Measurements from ENCODE around the gene CTNS. TPM values are rescaled to one million over a fixed set of nuclear protein-coding genes. Genes with fewer than 3 reads are reported as not detected.

Gene CTNS
- total RNA-seq, 1 experiment from 2014 or later: 12.6 TPM

Other genes with a start within 250 kb of the CTNS start
- gene OR1E1, start 238.3 kb upstream of the CTNS start, total RNA-seq (2014; rRNA removed; shearing (Covaris generic)): not detected in 2 replicates
- gene OR3A3, start 225.4 kb upstream of the CTNS start, total RNA-seq (2014; rRNA removed; shearing (Covaris generic)): not detected in 2 replicates
- not detected in 2 replicates for gene OR1E2, start 202.9 kb upstream of the CTNS start, total RNA-seq (2014; rRNA removed; shearing (Covaris generic))
- not detected in 2 replicates for gene SPATA22, start 164.9 kb upstream of the CTNS start, total RNA-seq (2014; rRNA removed; shearing (Covaris generic))
- gene ASPA, start 160.8 kb upstream of the CTNS start, total RNA-seq (2014; rRNA removed; shearing (Covaris generic)): 0.16 and 0.66 TPM in 2 replicates
- not detected in 2 replicates for gene TRPV3, start 78.9 kb upstream of the CTNS start, total RNA-seq (2014; rRNA removed; shearing (Covaris generic))
- 1.2 and 1.7 TPM in 2 replicates for gene TRPV1, start 27.3 kb upstream of the CTNS start, total RNA-seq (2014; rRNA removed; shearing (Covaris generic))
- gene SHPK, start 510 bp upstream of the CTNS start, total RNA-seq (2014; rRNA removed; shearing (Covaris generic)): 4.9 and 6.1 TPM in 2 replicates
- gene TAX1BP3, start 31.8 kb downstream of the CTNS start, total RNA-seq (2014; rRNA removed; shearing (Covaris generic)): 77.8 and 86.8 TPM in 2 replicates
- 15.9 and 26.6 TPM in 2 replicates for gene EMC6, start 32.1 kb downstream of the CTNS start, total RNA-seq (2014; rRNA removed; shearing (Covaris generic))
- gene P2RX5, start 59.4 kb downstream of the CTNS start, total RNA-seq (2014; rRNA removed; shearing (Covaris generic)): not detected in 2 replicates
- gene HASPIN, start 87.1 kb downstream of the CTNS start, total RNA-seq (2014; rRNA removed; shearing (Covaris generic)): 8.5 and 9.4 TPM in 2 replicates
- gene ITGAE, start 164.4 kb downstream of the CTNS start, total RNA-seq (2014; rRNA removed; shearing (Covaris generic)): 37.6 and 43.0 TPM in 2 replicates
- 4.4 and 6.9 TPM in 2 replicates for gene NCBP3, start 209.5 kb downstream of the CTNS start, total RNA-seq (2014; rRNA removed; shearing (Covaris generic))